OCI-LY1 (cell line): ENCODE data around the gene ZNF467.

Source experiments
- CTCF ChIP-seq: fragments of 200-600 bp; sonication (generic), shearing (Covaris generic); IDR thresholded peaks from 2 replicates; pipeline ENCODE4 v1.5.1; 2017; ENCODE audit warnings: mild to moderate bottlenecking, antibody characterized with exemption, low read length, moderate library complexity, mixed read lengths
- EZH2 ChIP-seq: fragments of 200-600 bp; sonication (generic), shearing (Covaris generic); IDR thresholded peaks from 2 replicates; pipeline ENCODE4 v1.8.0; 2017; ENCODE audit warnings: borderline replicate concordance, mixed run types, mild to moderate bottlenecking, antibody characterized with exemption, low read length, moderate library complexity, mixed read lengths

GRCh38 chr7:149816794-149817193 lies 43.4 kb upstream of the ZNF467 start:
- no peak for TF ChIP-seq CTCF
- no peak for TF ChIP-seq EZH2
